SK-N-SH (cell line): ENCODE measurements around the gene FRY.

Experiments used
- MAX ChIP-seq: IDR thresholded peaks from 2 replicates; pipeline ENCODE4 v1.4.0; 2012; ENCODE audit warnings: low read depth
- RFX5 ChIP-seq: IDR thresholded peaks from 2 replicates; pipeline ENCODE4 v1.6.1; 2012; ENCODE audit warnings: mild to moderate bottlenecking, improper control_type of control experiment, low read length
- TF ChIP-seq, protein P1 (sequence below): fragments of 150-350 bp; IDR thresholded peaks from 2 replicates; pipeline ENCODE4 v1.6.1; 2017; ENCODE audit warnings: antibody characterized with exemption, low read length, low read depth, borderline replicate concordance
- TF ChIP-seq, protein P2 (sequence below): fragments of 200-600 bp; sonication (generic); IDR thresholded peaks from 2 replicates; pipeline ENCODE4 v1.6.1; 2017; ENCODE audit warnings: antibody characterized with exemption, mild to moderate bottlenecking, moderate library complexity

- TF ChIP-seq, protein P1, sequence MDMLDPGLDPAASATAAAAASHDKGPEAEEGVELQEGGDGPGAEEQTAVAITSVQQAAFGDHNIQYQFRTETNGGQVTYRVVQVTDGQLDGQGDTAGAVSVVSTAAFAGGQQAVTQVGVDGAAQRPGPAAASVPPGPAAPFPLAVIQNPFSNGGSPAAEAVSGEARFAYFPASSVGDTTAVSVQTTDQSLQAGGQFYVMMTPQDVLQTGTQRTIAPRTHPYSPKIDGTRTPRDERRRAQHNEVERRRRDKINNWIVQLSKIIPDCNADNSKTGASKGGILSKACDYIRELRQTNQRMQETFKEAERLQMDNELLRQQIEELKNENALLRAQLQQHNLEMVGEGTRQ: no peak
- TF ChIP-seq, protein P2, sequence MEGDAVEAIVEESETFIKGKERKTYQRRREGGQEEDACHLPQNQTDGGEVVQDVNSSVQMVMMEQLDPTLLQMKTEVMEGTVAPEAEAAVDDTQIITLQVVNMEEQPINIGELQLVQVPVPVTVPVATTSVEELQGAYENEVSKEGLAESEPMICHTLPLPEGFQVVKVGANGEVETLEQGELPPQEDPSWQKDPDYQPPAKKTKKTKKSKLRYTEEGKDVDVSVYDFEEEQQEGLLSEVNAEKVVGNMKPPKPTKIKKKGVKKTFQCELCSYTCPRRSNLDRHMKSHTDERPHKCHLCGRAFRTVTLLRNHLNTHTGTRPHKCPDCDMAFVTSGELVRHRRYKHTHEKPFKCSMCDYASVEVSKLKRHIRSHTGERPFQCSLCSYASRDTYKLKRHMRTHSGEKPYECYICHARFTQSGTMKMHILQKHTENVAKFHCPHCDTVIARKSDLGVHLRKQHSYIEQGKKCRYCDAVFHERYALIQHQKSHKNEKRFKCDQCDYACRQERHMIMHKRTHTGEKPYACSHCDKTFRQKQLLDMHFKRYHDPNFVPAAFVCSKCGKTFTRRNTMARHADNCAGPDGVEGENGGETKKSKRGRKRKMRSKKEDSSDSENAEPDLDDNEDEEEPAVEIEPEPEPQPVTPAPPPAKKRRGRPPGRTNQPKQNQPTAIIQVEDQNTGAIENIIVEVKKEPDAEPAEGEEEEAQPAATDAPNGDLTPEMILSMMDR: no peak
- TF ChIP-seq RFX5: no peak
- no peak for TF ChIP-seq MAX
These were observed 144.4 kb downstream of the FRY start for GRCh38 chr13:32175943-32176342.
